ENCODE measurements around the gene ALDH7A1. TPM values are rescaled to one million over a fixed set of nuclear protein-coding genes. Genes with fewer than 3 reads are reported as not detected.

Gene ALDH7A1
- total RNA-seq, 2 donors from 2014 or later, result 0.81 to 1.2 TPM

Other genes with a start within 250 kb of the ALDH7A1 start
- 10 to 100 TPM in 1 of 2 donors, 1 to 10 TPM in 1; 8.2 to 10.6 TPM for gene GRAMD2B, start 171.8 kb downstream of the ALDH7A1 start, total RNA-seq
- gene PHAX, start 5.7 kb upstream of the ALDH7A1 start, total RNA-seq, result 10 to 100 TPM; 31.5 to 37.7 TPM
- 100 to 1,000 TPM; 184 to 270 TPM for gene LMNB1, start 181.9 kb upstream of the ALDH7A1 start, total RNA-seq

All from natural killer cell treated with Interleukin-12 subunit alpha and Interleukin-12 subunit beta and Interleukin-15 and Interleukin-18, amount 100 ng/mL, for 72 hours (primary cell).